Dedifferentiated amniotic fluid mesenchymal stem cell (primary cell): ENCODE data around the gene SIAH3.
A peak's percentile ranks its signal among the peaks of the same experiment; 100 is the strongest.

Source experiments
- DNase-seq: peaks from one replicate; pipeline ENCODE4 v3.0.0-alpha.2; 2016; ENCODE audit errors: extremely low spot score

SIAH3 gene

GRCh38 chr13:45861322-45861721 is 9.8 kb upstream of the SIAH3 start:
- no peak for DNase-seq

- DNase-seq: no peak
Observed at GRCh38 chr13:45860240-45860639, 8.7 kb upstream of the SIAH3 start.

GRCh38 chr13:45859705-45860104 is 8.2 kb upstream of the SIAH3 start:
- no peak for DNase-seq

- no peak for DNase-seq
Observed at GRCh38 chr13:45852494-45852893, 941 bp upstream of the SIAH3 start.

GRCh38 chr13:45851956-45852355 is 403 bp upstream of the SIAH3 start:
- DNase-seq: no peak

GRCh38 chr13:45850027-45850613 is 1.4 kb downstream of the SIAH3 start:
- no peak for DNase-seq

GRCh38 chr13:45849408-45849807 is 2.1 kb downstream of the SIAH3 start:
- DNase-seq: no peak

- no peak for DNase-seq
Observed at GRCh38 chr13:45847554-45848224, 3.9 kb downstream of the SIAH3 start.

GRCh38 chr13:45846681-45847080 is 4.9 kb downstream of the SIAH3 start:
- DNase-seq: no peak

- DNase-seq: no peak
Observed at GRCh38 chr13:45838171-45838745, 13.3 kb downstream of the SIAH3 start.

- no peak for DNase-seq
Observed at GRCh38 chr13:45837111-45837510, 14.4 kb downstream of the SIAH3 start.

- no peak for DNase-seq
Observed at GRCh38 chr13:45834411-45834994, 17.1 kb downstream of the SIAH3 start.

- peak; percentile 20 for DNase-seq
Observed at GRCh38 chr13:45833663-45834375, 17.7 kb downstream of the SIAH3 start.

GRCh38 chr13:45833242-45833641 is 18.3 kb downstream of the SIAH3 start:
- DNase-seq: no peak

- no peak for DNase-seq
Observed at GRCh38 chr13:45831851-45832250, 19.7 kb downstream of the SIAH3 start.

- no peak for DNase-seq
Observed at GRCh38 chr13:45830121-45830520, 21.4 kb downstream of the SIAH3 start.

- DNase-seq: no peak
Observed at GRCh38 chr13:45828256-45828968, 23.1 kb downstream of the SIAH3 start.

- no peak for DNase-seq
Observed at GRCh38 chr13:45827318-45827717, 24.2 kb downstream of the SIAH3 start.

GRCh38 chr13:45826731-45827130 is 24.8 kb downstream of the SIAH3 start:
- DNase-seq: no peak

GRCh38 chr13:45825387-45825650 is 26.2 kb downstream of the SIAH3 start:
- no peak for DNase-seq

- no peak for DNase-seq
Observed at GRCh38 chr13:45823583-45823982, 28.0 kb downstream of the SIAH3 start.

- DNase-seq: no peak
Observed at GRCh38 chr13:45821811-45822210, 29.7 kb downstream of the SIAH3 start.
